HG03060 (cell line): ENCODE data around the gene SOX8.

ENCODE experiments used
- ATAC-seq: cut with Tn5 transposase; IDR thresholded peaks from one replicate; pipeline ENCODE4 v1.9.1; 2021; ENCODE audit warnings: low read depth, moderate number of reproducible peaks; ENCODE audit not compliant: unreplicated experiment

Gene SOX8

GRCh38 chr16:1002399-1003166, 21.0 kb downstream of the SOX8 start:
- no peak for ATAC-seq

GRCh38 chr16:1003391-1004347, 22.1 kb downstream of the SOX8 start:
- ATAC-seq: no peak

GRCh38 chr16:1005286-1005685, 23.7 kb downstream of the SOX8 start:
- no peak for ATAC-seq

GRCh38 chr16:1006781-1007180, 25.2 kb downstream of the SOX8 start:
- ATAC-seq: no peak

GRCh38 chr16:1007284-1007850, 25.8 kb downstream of the SOX8 start:
- no peak for ATAC-seq

GRCh38 chr16:1008085-1008484, 26.5 kb downstream of the SOX8 start:
- ATAC-seq: no peak

- ATAC-seq: no peak
These were observed 28.0 kb downstream of the SOX8 start for GRCh38 chr16:1009358-1010150.

GRCh38 chr16:1010251-1010650, 28.7 kb downstream of the SOX8 start:
- ATAC-seq: no peak

- ATAC-seq: no peak
These were observed 29.2 kb downstream of the SOX8 start for GRCh38 chr16:1010815-1011214.

GRCh38 chr16:1011316-1012082, 29.9 kb downstream of the SOX8 start:
- no peak for ATAC-seq

- ATAC-seq: no peak
These were observed 30.6 kb downstream of the SOX8 start for GRCh38 chr16:1012135-1012534.

- no peak for ATAC-seq
These were observed 31.4 kb downstream of the SOX8 start for GRCh38 chr16:1012722-1013592.

GRCh38 chr16:1013593-1013900, 32.0 kb downstream of the SOX8 start:
- no peak for ATAC-seq

- no peak for ATAC-seq
These were observed 32.7 kb downstream of the SOX8 start for GRCh38 chr16:1014221-1014620.

GRCh38 chr16:1014771-1015495, 33.4 kb downstream of the SOX8 start:
- no peak for ATAC-seq

- no peak for ATAC-seq
These were observed 37.1 kb downstream of the SOX8 start for GRCh38 chr16:1018447-1019198.

GRCh38 chr16:1019231-1020090, 37.9 kb downstream of the SOX8 start:
- no peak for ATAC-seq
